HL-60 (cell line): ENCODE results near the gene NPDC1.

Experiments used
- CTCF ChIP-seq: IDR thresholded peaks from one replicate; pipeline ENCODE4 v1.5.1; 2011; ENCODE audit warnings: low read length, control low read depth, inconsistent platforms; ENCODE audit not compliant: insufficient read depth
- GABPA ChIP-seq: IDR thresholded peaks from 2 replicates; pipeline ENCODE4 v1.6.1; 2012; ENCODE audit warnings: low read depth
- POLR2AphosphoS5 ChIP-seq: IDR thresholded peaks from 2 replicates; pipeline ENCODE4 v1.6.1; 2012; ENCODE audit warnings: low read depth
- REST ChIP-seq: IDR thresholded peaks from 2 replicates; pipeline ENCODE4 v1.6.1; 2012; ENCODE audit warnings: low read depth; ENCODE audit not compliant: insufficient replicate concordance
- SPI1 ChIP-seq: IDR thresholded peaks from 2 replicates; pipeline ENCODE4 v1.6.1; 2012; ENCODE audit warnings: low read depth, mild to moderate bottlenecking, borderline replicate concordance

- TF ChIP-seq CTCF (no peak), POLR2AphosphoS5 (no peak), REST (no peak), SPI1 (no peak), GABPA (no peak)
Observed at GRCh38 chr9:137014776-137015539, 31.0 kb downstream of the NPDC1 start.
